ENCODE results near the gene IGSF22. TPM values are rescaled to one million over a fixed set of nuclear protein-coding genes. Genes with fewer than 3 reads are reported as not detected.

IGSF22 gene
- polyA plus RNA-seq, 1 of the 3 experiments (the other 2 are of a cell fraction) = 0.02 TPM

GRCh38 chr11:18709414-18709813 lies 16.6 kb downstream of the IGSF22 start:
- no peaks in the 10 kb centered on the region for H3K79me2 ChIP-seq (ENCODE audit: insufficient read depth)
- H3K27ac ChIP-seq (ENCODE audit: low read depth in 2 of 2, low read length in 1 of 2) = no peak overlapping the region
- ChIA-PET POLR2A (no interaction called here), CTCF (no interaction called here)
- no peaks in the 10 kb centered on the region for H3K36me3 ChIP-seq (replicated peaks in 1 of 2; ENCODE audit: control insufficient read depth in 1 of 2, insufficient read depth in 2 of 2, low read length in 1 of 2)
- TF ChIP-seq MEF2A (IDR thresholded peaks at IDR 0.05; ENCODE audit: borderline replicate concordance, low read depth) = no peak
- no peak for TF ChIP-seq MXI1 (IDR thresholded peaks at IDR 0.05; ENCODE audit: low read depth, low read length)
- TF ChIP-seq CTCF (IDR thresholded peaks at IDR 0.05) = no peak
- no peak for TF ChIP-seq TCF12 (IDR thresholded peaks at IDR 0.05)
- TF ChIP-seq TEAD4 (IDR thresholded peaks at IDR 0.05; ENCODE audit: borderline replicate concordance, insufficient read depth) = no peak
- TF ChIP-seq MAX (IDR thresholded peaks at IDR 0.05; ENCODE audit: low read depth) = no peak
- TF ChIP-seq FOXM1 (IDR thresholded peaks at IDR 0.05; ENCODE audit: low read depth) = no peak
- TF ChIP-seq NFIC (IDR thresholded peaks at IDR 0.05; ENCODE audit: borderline replicate concordance) = no peak
- no peaks in the 10 kb centered on the region for H3K9me3 ChIP-seq
- H2AFZ ChIP-seq (ENCODE audit: low read depth) = no peak overlapping the region
- no peaks in the 10 kb centered on the region for H3F3A ChIP-seq (replicated peaks; ENCODE audit: insufficient read depth)
- no peak overlapping the region for H3K4me3 ChIP-seq (ENCODE audit: low read depth in 2 of 2, low read length in 1 of 2)
- no peaks in the 10 kb centered on the region for H4K20me1 ChIP-seq (ENCODE audit: insufficient read depth)
- no peaks in the 10 kb centered on the region for H3K9me2 ChIP-seq
- WGBS (ENCODE audit: low lambda C conversion rate) = 83% methylated on average over 2 of the region's 4 CpGs
- no peak overlapping the region for H3K4me2 ChIP-seq
- no peak overlapping the region for H3K9ac ChIP-seq
- no peak for DNase-seq
- peaks cover 0 to 23% of the 10 kb centered on the region in 2 experiments; a peak in 2 of 4 replicates for H3K4me1 ChIP-seq (ENCODE audit: control insufficient read depth in 1 of 2, insufficient read depth in 2 of 2, low read depth in 1 of 2, low read length in 1 of 2)
- H3K27me3 ChIP-seq (ENCODE audit: insufficient read depth) = peaks cover 9% of the 10 kb centered on the region; the same call in 1 of the 2 replicates

- H3K4me1 ChIP-seq (ENCODE audit: control insufficient read depth in 1 of 2, insufficient read depth in 2 of 2, low read depth in 1 of 2, low read length in 1 of 2) = peaks cover 0 to 26% of the 10 kb centered on the region in 2 experiments; a peak in 2 of 4 replicates
- no peak for DNase-seq
- no peaks in the 10 kb centered on the region for H3K9me3 ChIP-seq
- 96% methylated on average over 7 of the region's 12 CpGs for WGBS (ENCODE audit: low lambda C conversion rate)
- POLR2A ChIA-PET = no interaction called here
- H4K20me1 ChIP-seq (ENCODE audit: insufficient read depth) = no peaks in the 10 kb centered on the region
- H3K27me3 ChIP-seq (ENCODE audit: insufficient read depth) = peaks cover 9% of the 10 kb centered on the region; the same call in 1 of the 2 replicates
- TF ChIP-seq PBX3 (IDR thresholded peaks at IDR 0.05) = no peak
- no peaks in the 10 kb centered on the region for H3K79me2 ChIP-seq (ENCODE audit: insufficient read depth)
- no peaks in the 10 kb centered on the region for H3K9me2 ChIP-seq
- no peak overlapping the region for H3K27ac ChIP-seq (ENCODE audit: low read depth in 2 of 2, low read length in 1 of 2)
- no peaks in the 10 kb centered on the region for H3K36me3 ChIP-seq (replicated peaks in 1 of 2; ENCODE audit: control insufficient read depth in 1 of 2, insufficient read depth in 2 of 2, low read length in 1 of 2)
- no peak overlapping the region for H2AFZ ChIP-seq (ENCODE audit: low read depth)
- H3K9ac ChIP-seq = no peak overlapping the region
- CTCF ChIA-PET = interaction anchor here (1.3 to 4.9 kb wide), 2 partner anchors 14 to 23 kb away, joined by 5 to 25 read pairs; no protein-coding TSS in a partner anchor
- H3F3A ChIP-seq (replicated peaks; ENCODE audit: insufficient read depth) = no peaks in the 10 kb centered on the region
- H3K4me2 ChIP-seq = no peak overlapping the region
- H3K4me3 ChIP-seq (ENCODE audit: low read depth in 2 of 2, low read length in 1 of 2) = no peak overlapping the region
Observed at GRCh38 chr11:18707811-18708340, 18.1 kb downstream of the IGSF22 start.
